Measurements from ENCODE around the gene BCL2. TPM values are rescaled to one million over a fixed set of nuclear protein-coding genes. Genes with fewer than 3 reads are reported as not detected.

The BCL2 gene
- total and polyA plus RNA-seq, 9 of the 15 experiments (the other 6 are each of a cell fraction or from before 2014, with no cell fraction given): 0.10 to 1.1 (median 0.65) TPM

- TF ChIP-seq ZNF512 (tag; IDR thresholded peaks at IDR 0.05): no peak
Measured at GRCh38 chr18:63309422-63309821, 10.1 kb downstream of the BCL2 start (continued).

GRCh38 chr18:63307551-63308200 lies 11.9 kb downstream of the BCL2 start:
- TF ChIP-seq SRSF9 (IDR thresholded peaks at IDR 0.05; ENCODE audit: borderline replicate concordance, low read depth, low read length) (no peak), ZC3H4 (CRISPR knock-in tag; IDR thresholded peaks at IDR 0.05; ENCODE audit: borderline replicate concordance) (no peak), MEF2D (tag; conservative IDR thresholded peaks at IDR 0.05; ENCODE audit: low read depth) (no peak), GABPB2 (CRISPR knock-in tag; conservative IDR thresholded peaks at IDR 0.05) (no peak)
- Histone ChIP-seq H3K4me1 (replicated peaks in 1 of 2; ENCODE audit: control insufficient read depth in 2 of 2, insufficient read depth in 2 of 2, low read length in 2 of 2) (no peaks in the 10 kb centered on the region), H3K4me2 (ENCODE audit: insufficient read depth, low read length) (no peak overlapping the region), H3K79me2 (ENCODE audit: control insufficient read depth, insufficient read depth, low read length) (no peaks in the 10 kb centered on the region), H3K36me3 (ENCODE audit: control insufficient read depth, insufficient read depth, low read length) (no peaks in the 10 kb centered on the region), H3K27ac (ENCODE audit: extremely low read depth, low read depth, low read length) (no peak overlapping the region), H2AFZ (ENCODE audit: low read depth, low read length) (no peak overlapping the region), H4K20me1 (replicated peaks; ENCODE audit: control insufficient read depth, insufficient read depth, low read length) (no peaks in the 10 kb centered on the region), H3K9ac (ENCODE audit: insufficient read depth in 1 of 2, low read depth in 2 of 2, low read length in 2 of 2) (no peak overlapping the region), H3K27me3 (ENCODE audit: control insufficient read depth in 2 of 2, insufficient read depth in 2 of 2, low read length in 2 of 2) (peaks cover 3 to 16% of the 10 kb centered on the region in 2 experiments; a peak in 4 of 5 replicates), H3K9me3 (replicated peaks; ENCODE audit: control insufficient read depth, insufficient read depth, low read depth, low read length) (no peaks in the 10 kb centered on the region), H3K4me3 (no peak overlapping the region), H3K9me1 (ENCODE audit: control insufficient read depth, insufficient read depth, low read length) (no peaks in the 10 kb centered on the region)
- ATAC-seq (no peak), DNase-seq (ENCODE audit: extremely low read depth in 1 of 4, low spot score in 3 of 4) (no peak), FAIRE-seq (no peak)
- BruUV-seq (replicated peaks): no TSS peak
- in situ Hi-C loops (cut with MboI): no loop called here
- ChIA-PET POLR2A (no interaction called here), CTCF (ENCODE audit: low intra/inter-chr PET ratio) (no interaction called here)
- intact Hi-C loops (cut with micrococcal nuclease): no loop called here
- WGBS (ENCODE audit: insufficient coverage, low coverage, missing lambda C conversion rate): 0% methylated on average over 2 of the region's 2 CpGs

All from K562 (cell line).